CMK (cell line): ENCODE measurements around the gene DYNLRB1.
A peak's percentile ranks its signal among the peaks of the same experiment; 100 is the strongest.
"Not testable (repeated sequence)": the region's sequence is repeated elsewhere in the genome, so short reads cannot be mapped to it uniquely, and the experiment has no call there.

Experiments used
- DNase-seq: peaks from one replicate; pipeline ENCODE4 v3.0.0-alpha.2; 2010; ENCODE audit warnings: low read depth

DYNLRB1 gene

DNA sequence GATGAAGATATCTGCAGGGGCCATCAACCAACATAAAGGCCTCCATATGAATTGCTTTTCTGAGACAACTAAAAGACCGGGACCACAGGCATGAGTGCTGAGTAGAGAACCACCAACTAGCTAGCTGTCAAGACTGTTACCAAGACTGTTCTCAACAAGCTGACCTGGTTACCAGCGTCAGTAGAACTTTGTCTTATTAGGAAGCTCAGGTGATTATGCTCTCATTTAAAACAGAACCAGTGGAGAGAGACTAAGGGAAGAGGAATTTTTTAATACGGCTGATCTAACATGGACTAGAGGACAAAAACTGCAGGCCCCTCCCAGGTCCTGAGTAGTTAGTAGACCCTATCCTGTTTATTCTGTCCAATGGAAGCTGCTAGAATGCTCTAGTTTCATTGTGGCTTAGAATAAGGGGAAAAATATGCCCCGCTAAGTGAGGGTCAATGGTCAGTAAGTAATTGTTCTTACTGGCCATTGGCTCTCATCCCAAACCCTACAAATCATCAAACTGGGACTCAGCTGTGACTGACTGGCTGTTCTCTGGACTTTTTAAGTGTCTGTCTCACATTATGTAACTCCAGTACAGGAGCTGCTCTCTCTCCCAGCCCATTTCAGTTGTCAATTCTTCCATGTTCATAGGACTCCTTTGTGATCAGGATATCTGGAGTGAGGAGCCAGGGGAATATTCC lies 3.8 kb upstream of the DYNLRB1 start:
- DNase-seq, result no peak

- DNase-seq, result no peak
These were observed 3.2 kb upstream of the DYNLRB1 start for GRCh38 chr20:34512955-34513419.

DNA sequence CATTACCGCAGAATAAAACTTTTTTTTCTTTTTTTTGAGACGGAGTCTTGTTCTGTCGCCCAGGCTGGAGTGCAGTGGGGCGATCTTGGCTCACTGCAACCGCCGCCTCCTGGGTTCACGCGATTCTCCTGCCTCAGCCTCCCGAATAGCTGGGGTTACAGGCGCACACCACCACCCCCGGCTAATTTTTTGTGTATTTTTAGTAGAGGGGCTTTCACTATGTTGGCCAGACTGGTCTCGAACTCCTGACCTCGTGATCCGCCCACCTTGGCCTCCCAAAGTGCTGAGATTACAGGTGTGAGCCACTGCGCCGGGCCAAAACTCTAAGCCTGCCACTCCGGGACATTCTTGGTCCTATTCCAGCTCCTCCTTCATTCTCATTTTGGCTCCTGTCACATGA lies 2.2 kb upstream of the DYNLRB1 start:
- not testable (repeated sequence) for DNase-seq

DNA sequence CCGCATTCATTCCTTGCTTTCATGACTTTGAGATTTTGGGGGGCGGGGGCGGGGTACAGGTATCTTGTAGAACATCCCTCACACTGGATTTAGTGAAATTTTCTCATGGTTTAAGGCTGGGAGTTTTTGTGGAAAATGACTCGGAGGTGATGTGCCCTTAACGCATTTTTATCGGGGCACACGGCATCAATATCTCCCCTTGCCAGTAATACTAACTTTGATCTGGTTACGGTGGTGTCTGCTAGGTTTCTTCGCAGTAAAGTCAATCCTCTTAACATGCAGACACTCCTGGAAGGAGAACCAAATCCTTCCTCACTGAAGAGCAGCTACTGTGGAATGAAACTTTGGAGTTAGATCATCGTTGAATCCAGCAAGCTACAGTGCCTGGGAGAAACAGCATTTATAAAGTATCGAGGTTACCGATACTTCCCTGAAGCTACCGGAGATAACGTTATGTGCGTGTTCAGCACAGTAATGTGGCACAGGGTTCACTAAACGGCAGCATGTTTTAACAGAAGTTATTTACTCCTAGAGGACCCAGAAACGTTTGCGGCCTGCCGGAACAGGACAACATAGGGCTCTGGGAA lies 1.2 kb upstream of the DYNLRB1 start:
- DNase-seq, result no peak

GRCh38 chr20:34515484-34516246 lies 557 bp upstream of the DYNLRB1 start:
- peak; percentile 41 for DNase-seq

DNA sequence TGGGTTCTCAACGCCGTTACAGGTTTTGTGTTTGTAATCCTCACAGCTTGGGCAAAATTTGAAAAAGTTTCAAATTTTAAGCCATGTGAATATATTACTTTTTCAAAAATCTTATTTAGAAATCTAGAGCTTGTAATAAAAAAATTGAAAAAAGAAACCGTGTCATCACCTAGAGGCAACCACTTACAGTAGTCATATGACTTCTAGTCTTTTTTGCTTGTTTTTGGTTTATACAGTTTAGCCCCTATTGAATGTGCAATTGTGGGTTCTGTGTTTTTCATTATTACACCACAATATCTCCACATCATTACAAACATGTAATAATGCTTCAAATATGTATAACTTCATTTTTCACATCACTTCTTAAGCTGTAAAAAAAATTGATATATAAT lies 888 bp downstream of the DYNLRB1 start:
- DNase-seq, result no peak

GRCh38 chr20:34518863-34519262 lies 2.6 kb downstream of the DYNLRB1 start:
- not testable (repeated sequence) for DNase-seq

DNA sequence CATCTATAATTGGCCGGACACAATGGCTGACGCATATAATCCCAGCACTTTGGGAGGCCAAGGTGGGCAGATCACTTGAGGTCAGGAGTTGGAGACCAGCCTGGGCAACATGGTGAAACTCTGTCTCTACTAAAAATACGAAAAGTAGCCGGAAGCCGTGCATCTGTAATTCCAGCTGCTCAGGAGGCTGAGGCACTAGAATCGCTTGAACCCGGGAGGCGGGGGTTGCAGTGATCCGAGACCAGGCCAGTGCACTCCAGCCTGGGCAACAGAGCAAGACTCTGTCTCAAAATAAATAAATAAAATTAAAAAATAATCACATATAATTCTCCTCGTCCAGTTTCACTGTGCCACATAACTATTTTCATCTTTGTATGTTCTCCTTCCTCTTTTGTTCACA lies 3.6 kb downstream of the DYNLRB1 start:
- DNase-seq, result not testable (repeated sequence)

DNA sequence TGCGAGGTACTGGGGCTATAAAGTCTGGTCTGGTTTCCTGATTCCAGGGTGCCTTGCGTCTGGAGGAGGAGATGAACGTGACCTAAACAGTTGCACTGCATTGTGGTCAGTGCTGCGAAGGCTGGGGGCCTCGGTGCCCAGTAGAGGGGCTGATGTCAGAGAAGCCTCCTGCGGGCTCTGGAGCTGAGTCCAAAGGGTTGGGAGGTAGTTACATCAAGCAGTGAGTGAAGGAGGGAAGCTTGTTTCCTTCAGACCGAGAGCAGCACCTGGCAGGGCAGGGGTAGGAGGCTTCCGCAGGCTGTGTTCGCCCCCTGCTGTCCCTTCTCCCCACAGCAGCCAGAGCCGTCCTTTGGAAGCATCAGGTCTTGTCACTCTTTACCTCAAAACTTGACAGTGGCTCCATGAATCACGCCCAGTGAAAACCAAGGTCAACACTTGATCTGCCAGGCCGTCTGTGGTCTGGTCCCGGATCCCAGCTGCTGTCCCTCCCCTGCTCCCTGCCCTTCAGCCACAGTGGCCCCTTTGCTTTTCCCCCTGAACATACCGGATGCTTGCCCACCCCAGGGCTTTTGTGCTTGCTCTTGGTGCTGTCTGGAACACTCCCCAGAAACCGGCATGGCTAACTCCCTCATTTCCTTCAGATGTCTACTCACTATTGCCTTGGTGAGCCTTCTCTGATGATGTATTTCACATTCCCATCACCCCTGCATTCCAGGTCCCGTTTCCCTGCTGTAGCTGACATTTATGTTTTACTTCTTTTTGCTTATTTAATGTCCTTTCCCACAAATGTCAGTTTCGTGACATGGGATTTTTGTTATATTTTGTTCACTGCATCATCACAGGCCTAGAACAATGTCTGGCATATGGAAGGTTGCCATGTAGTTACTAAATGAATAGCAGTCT lies 7.0 kb downstream of the DYNLRB1 start:
- DNase-seq, result no peak

DNA sequence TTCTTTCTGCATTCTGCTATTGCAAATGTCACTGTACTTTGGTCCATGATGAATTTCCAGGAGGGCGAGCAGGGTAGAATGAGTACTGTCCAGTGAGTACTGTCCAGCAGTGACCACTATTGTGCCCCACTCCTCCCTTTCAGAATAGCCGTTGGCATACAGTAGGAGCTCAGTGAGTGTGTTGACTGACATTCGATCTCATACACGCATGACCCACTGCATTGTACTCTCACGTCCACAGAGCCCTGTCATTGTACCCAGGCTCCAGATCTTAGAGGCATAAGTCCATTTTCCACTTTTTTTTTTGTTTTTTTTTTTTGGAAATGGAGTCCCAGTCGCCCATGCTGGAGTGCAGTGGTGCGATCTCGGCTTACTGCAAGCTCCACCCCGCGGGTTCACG lies 8.2 kb downstream of the DYNLRB1 start:
- no peak for DNase-seq

DNA sequence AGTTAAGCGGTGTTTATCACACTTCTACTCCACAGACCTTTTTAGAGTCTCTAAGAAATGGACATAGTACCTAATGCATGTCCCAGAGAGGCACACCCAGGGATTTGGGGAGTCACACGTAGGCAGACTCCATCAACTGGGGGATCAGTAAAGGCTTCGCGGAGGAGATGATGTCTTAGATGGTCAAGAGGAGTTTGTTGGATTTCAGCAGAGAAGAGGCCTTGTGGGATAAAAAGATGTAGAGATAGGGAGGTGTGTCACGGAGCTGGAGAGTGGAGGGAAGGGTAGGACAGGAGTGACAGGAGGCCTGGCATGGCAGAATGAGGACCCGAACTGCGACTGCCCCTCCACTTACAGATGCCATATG lies 9.1 kb downstream of the DYNLRB1 start:
- no peak for DNase-seq

DNA sequence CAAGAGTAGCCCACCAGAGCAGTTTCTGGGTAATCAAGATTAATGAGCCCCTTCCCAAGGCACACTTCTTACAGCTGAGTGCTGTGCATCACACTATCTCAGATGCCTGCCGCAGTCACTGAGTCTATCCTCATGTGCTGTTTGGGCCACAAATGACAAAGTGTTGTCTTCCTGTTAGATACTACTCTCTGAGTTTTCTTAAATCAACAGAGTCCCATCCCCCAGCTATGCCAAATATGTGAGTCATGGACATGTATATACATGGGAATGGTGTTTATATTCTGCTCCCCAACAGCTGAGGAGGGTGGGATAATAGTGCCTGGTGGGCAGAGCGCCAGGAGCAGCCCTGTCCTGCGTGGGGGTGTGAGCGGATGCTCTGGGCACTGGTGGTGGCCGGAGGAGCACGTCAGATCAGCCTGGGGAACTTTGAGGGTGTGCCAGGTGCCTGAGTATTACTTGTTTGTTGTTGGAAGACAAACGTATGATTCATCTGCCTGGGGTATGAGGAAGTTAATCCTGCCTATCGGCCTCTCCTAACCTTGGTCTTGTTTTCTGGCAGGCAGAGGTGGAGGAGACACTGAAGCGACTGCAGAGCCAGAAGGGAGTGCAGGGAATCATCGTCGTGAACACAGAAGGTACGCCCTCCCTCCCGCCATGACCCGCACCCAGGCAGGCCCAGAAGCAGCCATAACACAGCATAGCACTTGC lies 9.6 kb downstream of the DYNLRB1 start:
- no peak for DNase-seq

- DNase-seq, result no peak
These were observed 10.2 kb downstream of the DYNLRB1 start for GRCh38 chr20:34526466-34526865.

GRCh38 chr20:34527016-34527415 lies 10.8 kb downstream of the DYNLRB1 start:
- no peak for DNase-seq

DNA sequence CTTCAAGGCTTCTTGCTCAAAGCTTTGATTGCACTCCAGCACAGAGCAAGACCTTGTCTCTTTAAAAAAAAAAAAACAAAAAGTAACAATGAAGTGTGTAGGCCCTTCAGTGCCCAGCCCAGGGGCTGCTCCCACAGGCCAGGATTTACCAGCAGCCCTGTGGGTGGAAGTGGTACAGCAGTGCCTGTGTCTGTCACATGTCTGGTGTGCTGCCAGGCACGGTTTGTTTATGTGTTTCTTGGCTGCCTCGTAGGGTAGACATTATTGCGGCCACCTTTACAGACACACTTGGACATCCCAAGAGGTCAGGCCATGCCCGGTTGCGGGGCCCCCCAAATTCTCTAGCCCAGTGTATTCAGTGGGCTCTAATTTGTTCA lies 12.7 kb downstream of the DYNLRB1 start:
- DNase-seq, result no peak

DNA sequence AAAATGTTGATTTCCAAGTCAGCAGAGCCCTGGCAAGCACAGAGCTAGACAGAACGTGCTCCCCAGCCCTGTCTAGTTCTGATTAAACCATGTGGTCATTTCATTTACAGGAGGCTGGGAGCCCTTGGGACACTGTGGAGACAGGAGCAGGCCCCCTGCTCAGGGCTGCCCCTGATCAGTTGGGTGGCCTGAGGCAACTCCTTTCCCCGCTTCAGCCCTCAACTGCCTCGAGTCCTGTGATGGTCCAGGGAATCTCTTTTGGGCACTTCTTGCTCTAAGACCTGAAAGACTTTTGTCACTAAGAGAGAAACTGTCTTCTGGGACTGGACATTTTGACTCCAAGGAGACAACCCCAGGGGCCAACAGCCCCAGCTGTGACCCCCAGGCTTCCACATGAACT lies 13.5 kb downstream of the DYNLRB1 start:
- DNase-seq, result no peak

DNA sequence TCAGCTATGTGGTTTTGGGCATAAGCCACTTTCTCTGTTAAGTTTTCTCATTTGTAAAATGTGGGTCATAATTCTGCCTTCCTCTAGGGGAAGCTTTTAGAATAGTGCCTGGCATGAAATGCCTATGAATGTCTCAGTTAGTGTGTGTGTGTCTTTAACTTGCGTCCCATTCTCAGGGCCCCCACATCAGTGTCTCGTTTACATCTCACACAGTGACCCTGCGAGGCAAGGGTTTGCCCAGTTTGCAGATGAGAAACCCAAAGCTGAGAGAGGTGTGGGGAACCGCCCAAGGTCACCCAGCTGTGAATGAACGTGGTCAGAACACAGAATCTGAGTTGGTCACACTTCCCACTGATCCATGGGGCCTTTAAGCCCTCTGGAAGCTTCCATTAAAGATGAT lies 14.1 kb downstream of the DYNLRB1 start:
- no peak for DNase-seq

GRCh38 chr20:34531608-34532265 lies 15.5 kb downstream of the DYNLRB1 start:
- DNase-seq, result no peak

DNA sequence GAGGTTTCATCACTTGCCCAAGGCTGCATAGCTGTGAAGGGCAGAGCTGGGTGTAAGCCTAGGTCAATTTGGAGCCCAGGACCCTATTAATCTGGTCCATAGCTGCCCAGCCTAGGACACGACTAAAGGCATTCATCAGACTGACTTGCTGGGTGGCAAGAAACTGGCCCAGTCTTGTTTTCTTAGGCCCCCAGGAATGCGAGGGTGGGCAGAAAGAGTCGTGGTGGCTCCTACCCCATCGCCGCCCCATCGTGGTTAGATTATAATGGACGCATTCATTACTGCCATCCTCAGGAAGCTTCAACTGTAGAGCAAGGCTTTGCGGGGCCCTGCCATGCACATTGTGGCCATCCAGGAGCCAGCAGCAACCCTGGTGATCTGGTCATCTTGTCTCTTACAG lies 16.1 kb downstream of the DYNLRB1 start:
- no peak for DNase-seq

GRCh38 chr20:34532756-34533155 lies 16.5 kb downstream of the DYNLRB1 start:
- no peak for DNase-seq
